ENCODE results near the gene FGD5. TPM values are rescaled to one million over a fixed set of nuclear protein-coding genes. Genes with fewer than 3 reads are reported as not detected.

Gene FGD5
- total RNA-seq, 1 donor from 2014 or later: 15.3 TPM

DNA sequence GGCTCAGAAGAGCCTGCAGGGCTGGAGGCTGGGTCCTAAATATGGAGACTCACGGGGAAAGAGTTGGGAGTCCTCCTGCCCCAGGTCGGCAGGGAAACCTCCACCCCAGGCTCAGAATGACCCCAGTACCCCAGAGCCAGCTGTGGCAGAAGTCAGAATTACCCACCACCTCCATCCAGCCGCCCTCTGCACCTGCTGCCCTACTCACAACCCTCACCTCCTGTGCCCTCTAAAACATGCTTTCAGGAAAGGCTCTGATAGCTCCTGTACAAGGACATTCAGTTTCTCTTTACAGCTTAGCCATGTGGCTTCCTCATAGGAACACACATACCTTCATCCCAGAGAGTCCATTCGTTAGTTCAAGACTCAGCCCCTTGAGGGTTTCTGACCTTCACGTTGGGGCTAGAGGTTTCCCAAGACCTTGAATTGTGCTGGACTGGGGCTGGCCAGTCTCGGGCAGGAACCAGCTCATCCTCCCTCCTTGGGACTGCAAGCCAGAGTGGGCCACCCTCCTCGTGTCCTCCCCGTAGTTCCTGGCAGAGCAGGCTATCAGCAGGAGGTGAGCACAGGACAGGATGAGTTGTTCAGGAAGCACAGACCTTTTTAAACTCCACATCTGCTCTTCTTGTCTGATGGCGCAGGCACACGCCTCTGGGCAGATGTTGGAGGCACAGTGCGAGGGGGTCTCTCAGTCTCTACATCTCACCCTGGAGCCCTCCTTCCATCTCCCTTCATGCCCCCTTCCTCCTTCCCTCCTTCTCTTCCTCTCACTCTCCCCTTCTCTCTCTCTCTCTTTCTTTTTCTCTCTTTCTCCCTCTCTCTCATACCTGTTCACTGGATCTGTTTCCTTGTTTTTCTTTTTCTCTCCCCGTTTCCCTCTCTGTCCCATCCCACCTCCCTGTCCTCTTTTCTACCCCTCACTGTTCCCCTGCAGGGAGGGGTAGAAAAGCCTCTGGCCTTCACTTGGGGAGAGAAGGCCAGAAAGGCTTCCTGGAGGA, 72.7 kb downstream of the FGD5 start:
- TF ChIP-seq, protein P1, sequence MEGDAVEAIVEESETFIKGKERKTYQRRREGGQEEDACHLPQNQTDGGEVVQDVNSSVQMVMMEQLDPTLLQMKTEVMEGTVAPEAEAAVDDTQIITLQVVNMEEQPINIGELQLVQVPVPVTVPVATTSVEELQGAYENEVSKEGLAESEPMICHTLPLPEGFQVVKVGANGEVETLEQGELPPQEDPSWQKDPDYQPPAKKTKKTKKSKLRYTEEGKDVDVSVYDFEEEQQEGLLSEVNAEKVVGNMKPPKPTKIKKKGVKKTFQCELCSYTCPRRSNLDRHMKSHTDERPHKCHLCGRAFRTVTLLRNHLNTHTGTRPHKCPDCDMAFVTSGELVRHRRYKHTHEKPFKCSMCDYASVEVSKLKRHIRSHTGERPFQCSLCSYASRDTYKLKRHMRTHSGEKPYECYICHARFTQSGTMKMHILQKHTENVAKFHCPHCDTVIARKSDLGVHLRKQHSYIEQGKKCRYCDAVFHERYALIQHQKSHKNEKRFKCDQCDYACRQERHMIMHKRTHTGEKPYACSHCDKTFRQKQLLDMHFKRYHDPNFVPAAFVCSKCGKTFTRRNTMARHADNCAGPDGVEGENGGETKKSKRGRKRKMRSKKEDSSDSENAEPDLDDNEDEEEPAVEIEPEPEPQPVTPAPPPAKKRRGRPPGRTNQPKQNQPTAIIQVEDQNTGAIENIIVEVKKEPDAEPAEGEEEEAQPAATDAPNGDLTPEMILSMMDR (conservative IDR thresholded peaks at IDR 0.05): no peak
- Mint-ChIP-seq H3K27me3 (peaks cover 46% of the 10 kb centered on the region), H3K27ac (no peak overlapping the region), H3K36me3 (no peaks in the 10 kb centered on the region), H3K4me3 (no peak overlapping the region), H3K9me3 (no peaks in the 10 kb centered on the region), H3K4me1 (ENCODE audit: unreplicated experiment) (peaks cover 10% of the 10 kb centered on the region)
- no peak for DNase-seq (ENCODE audit: extremely low spot score, unreplicated experiment)

DNA sequence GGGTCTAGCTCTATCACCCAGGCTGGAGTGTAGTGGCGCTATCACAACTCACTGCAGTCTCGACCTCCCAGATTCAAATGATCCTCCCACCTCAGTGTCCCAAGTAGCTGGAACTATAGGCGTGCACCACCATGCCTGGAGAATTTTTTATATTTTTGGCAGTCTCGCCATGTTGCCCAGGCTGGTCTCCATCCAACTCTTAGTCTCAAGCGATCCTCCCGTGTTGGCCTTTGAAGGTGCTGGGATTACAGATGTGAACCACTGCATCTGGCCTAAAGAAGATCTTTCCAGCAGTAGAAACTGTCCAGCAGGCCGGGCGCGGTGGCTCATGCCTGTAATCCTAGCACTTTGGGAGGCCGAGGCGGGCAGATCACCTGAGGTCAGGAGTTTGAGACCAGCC, 73.5 kb downstream of the FGD5 start:
- Mint-ChIP-seq H3K27me3 (peaks cover 47% of the 10 kb centered on the region), H3K9me3 (no peaks in the 10 kb centered on the region), H3K27ac (no peak overlapping the region), H3K4me3 (no peak overlapping the region), H3K36me3 (no peaks in the 10 kb centered on the region), H3K4me1 (ENCODE audit: unreplicated experiment) (peaks cover 10% of the 10 kb centered on the region)
- DNase-seq (ENCODE audit: extremely low spot score, unreplicated experiment): no peak
- TF ChIP-seq, protein P1 (conservative IDR thresholded peaks at IDR 0.05): no peak

DNA sequence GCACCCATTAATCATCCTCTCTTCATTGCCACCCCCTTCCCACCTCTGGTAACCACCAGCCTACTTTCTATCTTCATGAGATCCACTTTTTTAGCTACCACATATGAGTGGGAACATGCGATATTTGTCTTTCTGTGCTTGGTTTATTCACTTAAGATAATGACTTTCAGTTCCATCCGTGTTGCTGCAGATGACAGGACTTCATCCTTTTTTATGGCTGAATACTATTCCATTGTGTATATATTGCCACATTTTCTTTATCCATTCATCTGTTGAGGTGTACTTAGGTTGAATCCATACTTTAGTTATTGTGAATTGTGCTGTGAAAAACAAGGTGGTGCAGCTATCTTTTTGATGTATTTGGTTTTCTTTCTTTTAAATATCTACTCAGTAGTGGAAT, 75.3 kb downstream of the FGD5 start:
- TF ChIP-seq, protein P1 (conservative IDR thresholded peaks at IDR 0.05): no peak
- Mint-ChIP-seq H3K36me3 (no peaks in the 10 kb centered on the region), H3K27ac (no peak overlapping the region), H3K4me3 (no peak overlapping the region), H3K27me3 (peaks cover 53% of the 10 kb centered on the region), H3K9me3 (no peaks in the 10 kb centered on the region), H3K4me1 (ENCODE audit: unreplicated experiment) (peaks cover 3% of the 10 kb centered on the region)
- DNase-seq (ENCODE audit: extremely low spot score, unreplicated experiment): no peak

DNA sequence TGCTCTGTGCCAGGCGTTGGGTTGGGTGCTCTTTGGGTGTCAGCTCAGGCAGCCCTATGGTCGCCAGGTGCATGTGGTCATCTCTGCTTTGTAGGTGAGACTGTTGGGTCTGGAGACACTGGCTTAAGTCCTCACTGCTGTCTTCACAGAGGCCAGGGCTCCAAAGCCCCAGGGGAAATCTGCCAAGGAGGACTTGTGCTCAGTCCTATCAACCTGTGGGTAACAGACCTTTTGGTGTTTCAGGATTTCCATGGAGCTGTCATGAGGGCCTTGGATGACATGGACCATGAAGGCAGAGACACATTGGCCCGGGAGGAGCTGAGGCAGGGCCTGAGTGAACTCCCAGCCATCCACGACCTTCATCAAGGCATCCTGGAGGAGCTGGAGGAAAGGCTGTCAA, 78.5 kb downstream of the FGD5 start:
- Mint-ChIP-seq H3K27ac (no peak overlapping the region), H3K4me1 (ENCODE audit: unreplicated experiment) (no peaks in the 10 kb centered on the region), H3K9me3 (no peaks in the 10 kb centered on the region), H3K27me3 (peaks cover 44% of the 10 kb centered on the region), H3K36me3 (no peaks in the 10 kb centered on the region), H3K4me3 (no peak overlapping the region)
- TF ChIP-seq, protein P1 (conservative IDR thresholded peaks at IDR 0.05): no peak
- no peak for DNase-seq (ENCODE audit: extremely low spot score, unreplicated experiment)

DNA sequence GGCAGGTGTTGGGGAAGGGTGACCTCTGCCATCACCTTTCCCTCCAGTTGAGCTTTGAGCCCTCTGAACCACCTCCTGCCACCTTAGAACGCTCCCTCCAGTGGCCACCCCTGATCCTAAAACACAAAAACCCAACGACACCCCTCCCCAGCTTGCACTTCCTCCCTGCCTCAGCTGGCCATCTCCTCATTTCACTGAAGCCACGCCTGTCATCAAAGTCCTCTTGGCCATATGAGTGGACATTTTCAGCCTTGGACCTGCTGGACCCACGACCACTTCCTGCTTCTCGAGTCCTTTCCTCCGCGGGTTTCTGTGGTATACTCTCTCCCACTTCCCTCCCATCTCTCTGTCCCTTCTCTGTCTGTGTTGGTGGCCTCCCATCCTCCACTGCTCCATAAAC, 80.2 kb downstream of the FGD5 start:
- H3K4me1 Mint-ChIP-seq (ENCODE audit: unreplicated experiment): no peaks in the 10 kb centered on the region
- H3K36me3 Mint-ChIP-seq: no peaks in the 10 kb centered on the region
- no peak overlapping the region for H3K27ac Mint-ChIP-seq
- no peak for DNase-seq (ENCODE audit: extremely low spot score, unreplicated experiment)
- H3K27me3 Mint-ChIP-seq: peaks cover 43% of the 10 kb centered on the region
- TF ChIP-seq, protein P1 (conservative IDR thresholded peaks at IDR 0.05): no peak
- H3K4me3 Mint-ChIP-seq: no peak overlapping the region
- H3K9me3 Mint-ChIP-seq: no peaks in the 10 kb centered on the region

Data from type B pancreatic cell (in vitro differentiated cells).